ENCODE measurements around the gene PLXNC1.

PLXNC1 gene

GRCh38 chr12:94147991-94148738, at the start of gene PLXNC1:
TSS of gene PLXNC1 (plus strand) at chr12:94148577. CDS start at chr12:94148972, 395 bp downstream.
- DNase-seq, result peak in 32 of 56 donors; percentile 3 to 61 (median 30)

- DNase-seq, result no peak
Observed at GRCh38 chr12:94099191-94099590, 49.2 kb upstream of the PLXNC1 start.

GRCh38 chr12:94099632-94100031, 48.7 kb upstream of the PLXNC1 start:
- no peak for DNase-seq

- DNase-seq, result peak in 5 of 56 donors; percentile 6 to 19 (median 15)
Observed at GRCh38 chr12:94100211-94100627, 48.2 kb upstream of the PLXNC1 start.

GRCh38 chr12:94100990-94101737, 47.2 kb upstream of the PLXNC1 start:
- DNase-seq, result peak in 51 of 56 donors; percentile 6 to 80 (median 47)

- DNase-seq, result peak in 55 of 56 donors; percentile 16 to 91 (median 62)
Observed at GRCh38 chr12:94101738-94102660, 46.4 kb upstream of the PLXNC1 start.

GRCh38 chr12:94103986-94104385, 44.4 kb upstream of the PLXNC1 start:
- DNase-seq, result no peak

GRCh38 chr12:94107910-94108309, 40.5 kb upstream of the PLXNC1 start:
- no peak for DNase-seq

- DNase-seq, result peak in 10 of 56 donors; percentile 3 to 25 (median 8)
Observed at GRCh38 chr12:94109160-94109559, 39.2 kb upstream of the PLXNC1 start.

- no peak for DNase-seq
Observed at GRCh38 chr12:94110258-94110657, 38.1 kb upstream of the PLXNC1 start.

- no peak for DNase-seq
Observed at GRCh38 chr12:94111302-94111701, 37.1 kb upstream of the PLXNC1 start.

- DNase-seq, result peak in 2 of 56 donors; percentile 1 to 26
Observed at GRCh38 chr12:94112121-94112520, 36.3 kb upstream of the PLXNC1 start.

- no peak for DNase-seq
Observed at GRCh38 chr12:94114166-94114565, 34.2 kb upstream of the PLXNC1 start.

- no peak for DNase-seq
Observed at GRCh38 chr12:94116191-94116590, 32.2 kb upstream of the PLXNC1 start.

GRCh38 chr12:94121886-94122285, 26.5 kb upstream of the PLXNC1 start:
- DNase-seq, result no peak

- no peak for DNase-seq
Observed at GRCh38 chr12:94122591-94122990, 25.8 kb upstream of the PLXNC1 start.

GRCh38 chr12:94123127-94123526, 25.2 kb upstream of the PLXNC1 start:
- no peak for DNase-seq

GRCh38 chr12:94126067-94126466, 22.3 kb upstream of the PLXNC1 start:
- no peak for DNase-seq

- DNase-seq, result no peak
Observed at GRCh38 chr12:94127239-94128131, 20.9 kb upstream of the PLXNC1 start.

- DNase-seq, result no peak
Observed at GRCh38 chr12:94128280-94128679, 20.1 kb upstream of the PLXNC1 start.
